GM18526 (cell line): ENCODE data around the gene OR2B2.

Source experiments
- POLR2A ChIP-seq: IDR thresholded peaks from 3 replicates; pipeline ENCODE4 v1.6.1; 2011; ENCODE audit not compliant: insufficient read length; ENCODE audit errors: extremely low read depth

The OR2B2 gene

GRCh38 chr6:27862396-27863066 lies 49.7 kb downstream of the OR2B2 start:
- no peak for TF ChIP-seq POLR2A

DNA sequence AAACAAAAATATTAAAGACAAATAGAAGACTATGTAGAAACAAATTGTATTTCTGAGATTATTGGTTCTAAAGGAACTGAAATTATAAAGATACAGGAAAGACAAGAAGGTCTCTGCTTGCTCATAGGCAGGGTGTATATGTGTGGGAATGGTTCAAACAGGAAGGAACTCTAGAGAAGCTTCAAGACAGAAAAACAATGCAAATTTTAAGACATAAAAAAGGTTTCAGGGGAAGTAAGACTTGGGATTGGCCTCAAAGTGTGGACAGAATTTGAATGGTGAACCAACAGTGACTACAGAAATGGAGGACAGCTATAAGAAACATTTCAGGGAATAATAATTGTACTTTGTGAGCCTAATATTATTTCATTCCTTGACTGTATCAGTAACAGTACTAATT lies 50.3 kb downstream of the OR2B2 start:
- no peak for TF ChIP-seq POLR2A

DNA sequence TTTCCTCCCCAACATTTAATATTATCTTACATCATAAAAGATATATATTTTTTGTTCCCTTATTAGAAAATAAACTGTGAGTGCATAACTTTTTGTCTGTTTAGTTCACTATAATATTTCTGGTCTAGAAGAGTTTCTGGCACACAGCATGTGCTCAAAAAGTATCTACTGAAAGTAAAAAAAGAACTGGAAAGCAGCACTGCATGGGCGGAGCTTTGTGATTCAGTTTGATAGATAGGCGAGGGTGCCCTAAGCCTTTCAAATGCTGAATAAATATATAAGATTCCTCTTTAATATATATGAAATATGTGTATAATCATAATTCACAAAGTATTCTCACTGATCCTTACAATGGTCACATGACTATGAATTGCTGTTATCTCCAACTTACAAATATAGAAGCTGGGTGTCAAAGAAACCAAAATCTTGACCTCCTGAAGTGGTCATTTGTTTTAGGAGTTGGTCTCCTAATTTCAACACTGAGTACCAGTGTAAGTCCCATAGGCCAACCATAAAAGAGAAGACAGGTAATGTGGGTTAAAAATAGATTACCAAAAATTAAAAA lies 50.8 kb downstream of the OR2B2 start:
- TF ChIP-seq POLR2A: no peak
